ENCODE results near the gene MSMP.

- TF ChIP-seq CTCF (IDR thresholded peaks at IDR 0.05) = no peak
- no peak for TF ChIP-seq POLR2A (IDR thresholded peaks at IDR 0.05)
- TF ChIP-seq POLR2AphosphoS5 (IDR thresholded peaks at IDR 0.05) = no peak
Measured at GRCh38 chr9:35754264-35754663, at the start of gene MSMP.
